Non-pigmented ciliary epithelial cell (primary cell): Measurements from ENCODE around the gene EPX.
A peak's percentile ranks its signal among the peaks of the same experiment; 100 is the strongest.

Experiments used
- DNase-seq: peaks from one replicate; pipeline ENCODE4 v3.0.0-alpha.2; 2010; ENCODE audit warnings: low read depth

The EPX gene

GRCh38 chr17:58184986-58185761 lies 7.4 kb upstream of the EPX start:
- DNase-seq: no peak

GRCh38 chr17:58186591-58186990 lies 5.9 kb upstream of the EPX start:
- DNase-seq: no peak

- DNase-seq: no peak
These were observed 5.5 kb upstream of the EPX start for GRCh38 chr17:58187063-58187462.

GRCh38 chr17:58187675-58188074 lies 4.9 kb upstream of the EPX start:
- DNase-seq: no peak

GRCh38 chr17:58189436-58190146 lies 2.9 kb upstream of the EPX start:
- peak; percentile 56 for DNase-seq

- no peak for DNase-seq
These were observed 1.2 kb upstream of the EPX start for GRCh38 chr17:58191241-58191896.

- DNase-seq: no peak
These were observed 1.2 kb downstream of the EPX start for GRCh38 chr17:58193641-58194255.

- DNase-seq: no peak
These were observed 3.1 kb downstream of the EPX start for GRCh38 chr17:58195518-58196123.

GRCh38 chr17:58196610-58197009 lies 4.1 kb downstream of the EPX start:
- DNase-seq: no peak

- no peak for DNase-seq
These were observed 7.6 kb downstream of the EPX start for GRCh38 chr17:58200024-58200633.

- DNase-seq: no peak
These were observed 10.3 kb downstream of the EPX start for GRCh38 chr17:58202859-58203258.

- DNase-seq: no peak
These were observed 12.3 kb downstream of the EPX start for GRCh38 chr17:58204796-58205195.

GRCh38 chr17:58205936-58206335 lies 13.4 kb downstream of the EPX start:
- DNase-seq: no peak

GRCh38 chr17:58207451-58207850 lies 14.9 kb downstream of the EPX start:
- no peak for DNase-seq

- DNase-seq: no peak
These were observed 15.8 kb downstream of the EPX start for GRCh38 chr17:58208344-58208743.

- no peak for DNase-seq
These were observed 18.4 kb downstream of the EPX start for GRCh38 chr17:58210922-58211321.

- no peak for DNase-seq
These were observed 23.2 kb downstream of the EPX start for GRCh38 chr17:58215685-58216084.

GRCh38 chr17:58217766-58218165 lies 25.2 kb downstream of the EPX start:
- no peak for DNase-seq

GRCh38 chr17:58219007-58219788 lies 26.7 kb downstream of the EPX start, which contains the start of gene MKS1:
Gene MKS1 (minus strand): TSS chr17:58219255. CDS start chr17:58219230, 25 bp downstream.
- DNase-seq: peak; percentile 52

- no peak for DNase-seq
These were observed 27.3 kb downstream of the EPX start for GRCh38 chr17:58219789-58220183.

GRCh38 chr17:58224315-58224714 lies 31.8 kb downstream of the EPX start:
- DNase-seq: peak; percentile 43
